Sigmoid colon (tissue), 4 donors: ENCODE measurements around the gene GOLGA7B.

Experiments
- POLR2A ChIP-seq, 2 donors: fragments of 450-650 bp; IDR thresholded peaks; one replicate each; pipeline ENCODE4 v1.6.1; 2016; ENCODE audit warnings: antibody characterized with exemption in 2 of 2, mild to moderate bottlenecking in 2 of 2, moderate library complexity in 2 of 2
- POLR2AphosphoS5 ChIP-seq, 4 donors: sonication (generic); formaldehyde crosslinking; IDR thresholded peaks; one replicate each; pipeline ENCODE4 v1.6.1; 2017; ENCODE audit warnings: antibody characterized with exemption in 4 of 4
- TF ChIP-seq, protein P1 (sequence below), 4 experiments: fragments of 450-650 bp in 3 of 4; fragments of 200-600 bp in 1 of 4; IDR thresholded peaks; one replicate each; pipeline ENCODE4 v1.5.1; 2016 to 2019; ENCODE audit warnings: antibody characterized with exemption in 4 of 4, mild to moderate bottlenecking in 3 of 4, moderate library complexity in 2 of 4

DNA sequence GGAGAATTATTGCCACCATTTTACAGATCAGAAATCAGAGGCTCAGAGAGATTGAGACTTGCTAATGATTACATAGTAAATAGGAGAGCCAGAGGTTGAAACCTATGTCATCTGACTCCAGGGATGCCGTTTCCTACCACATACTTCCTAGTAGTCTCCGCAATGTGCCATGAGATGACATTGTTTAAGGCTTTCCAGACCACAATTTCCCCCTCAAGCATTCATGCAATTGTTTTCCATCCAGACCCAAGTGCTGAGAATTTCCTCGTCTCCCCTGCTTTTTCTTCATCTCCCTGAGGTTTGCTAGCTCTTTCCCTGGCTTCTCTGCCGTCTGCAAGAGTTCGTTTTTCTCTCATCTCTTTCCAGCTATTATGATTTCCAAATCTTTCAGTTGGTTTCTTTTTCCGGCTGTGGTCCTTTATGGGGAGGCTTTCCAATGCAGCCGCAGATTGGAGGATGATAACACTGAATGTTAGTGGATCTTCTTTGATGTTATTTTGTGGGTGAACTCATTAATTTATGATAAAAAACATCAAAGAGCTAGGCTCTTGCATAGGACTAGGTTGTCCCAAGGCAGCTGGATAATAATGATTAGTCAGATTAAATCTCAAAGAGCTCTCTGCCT, 6.9 kb upstream of the GOLGA7B start:
- no peak for TF ChIP-seq POLR2AphosphoS5 (IDR thresholded peaks at IDR 0.05)
- no peak for TF ChIP-seq POLR2A (IDR thresholded peaks at IDR 0.05)
- TF ChIP-seq, protein P1, sequence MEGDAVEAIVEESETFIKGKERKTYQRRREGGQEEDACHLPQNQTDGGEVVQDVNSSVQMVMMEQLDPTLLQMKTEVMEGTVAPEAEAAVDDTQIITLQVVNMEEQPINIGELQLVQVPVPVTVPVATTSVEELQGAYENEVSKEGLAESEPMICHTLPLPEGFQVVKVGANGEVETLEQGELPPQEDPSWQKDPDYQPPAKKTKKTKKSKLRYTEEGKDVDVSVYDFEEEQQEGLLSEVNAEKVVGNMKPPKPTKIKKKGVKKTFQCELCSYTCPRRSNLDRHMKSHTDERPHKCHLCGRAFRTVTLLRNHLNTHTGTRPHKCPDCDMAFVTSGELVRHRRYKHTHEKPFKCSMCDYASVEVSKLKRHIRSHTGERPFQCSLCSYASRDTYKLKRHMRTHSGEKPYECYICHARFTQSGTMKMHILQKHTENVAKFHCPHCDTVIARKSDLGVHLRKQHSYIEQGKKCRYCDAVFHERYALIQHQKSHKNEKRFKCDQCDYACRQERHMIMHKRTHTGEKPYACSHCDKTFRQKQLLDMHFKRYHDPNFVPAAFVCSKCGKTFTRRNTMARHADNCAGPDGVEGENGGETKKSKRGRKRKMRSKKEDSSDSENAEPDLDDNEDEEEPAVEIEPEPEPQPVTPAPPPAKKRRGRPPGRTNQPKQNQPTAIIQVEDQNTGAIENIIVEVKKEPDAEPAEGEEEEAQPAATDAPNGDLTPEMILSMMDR (IDR thresholded peaks at IDR 0.05) = no peak
